Activated gamma-delta T cell treated with Interleukin-2 at 50 U/mL for 16 hours (primary cell): Measurements from ENCODE around the gene SATB1.

ENCODE experiments used
- DNase-seq: peaks from one replicate; pipeline ENCODE4 v3.0.0-alpha.2; 2020

SATB1 gene

DNA sequence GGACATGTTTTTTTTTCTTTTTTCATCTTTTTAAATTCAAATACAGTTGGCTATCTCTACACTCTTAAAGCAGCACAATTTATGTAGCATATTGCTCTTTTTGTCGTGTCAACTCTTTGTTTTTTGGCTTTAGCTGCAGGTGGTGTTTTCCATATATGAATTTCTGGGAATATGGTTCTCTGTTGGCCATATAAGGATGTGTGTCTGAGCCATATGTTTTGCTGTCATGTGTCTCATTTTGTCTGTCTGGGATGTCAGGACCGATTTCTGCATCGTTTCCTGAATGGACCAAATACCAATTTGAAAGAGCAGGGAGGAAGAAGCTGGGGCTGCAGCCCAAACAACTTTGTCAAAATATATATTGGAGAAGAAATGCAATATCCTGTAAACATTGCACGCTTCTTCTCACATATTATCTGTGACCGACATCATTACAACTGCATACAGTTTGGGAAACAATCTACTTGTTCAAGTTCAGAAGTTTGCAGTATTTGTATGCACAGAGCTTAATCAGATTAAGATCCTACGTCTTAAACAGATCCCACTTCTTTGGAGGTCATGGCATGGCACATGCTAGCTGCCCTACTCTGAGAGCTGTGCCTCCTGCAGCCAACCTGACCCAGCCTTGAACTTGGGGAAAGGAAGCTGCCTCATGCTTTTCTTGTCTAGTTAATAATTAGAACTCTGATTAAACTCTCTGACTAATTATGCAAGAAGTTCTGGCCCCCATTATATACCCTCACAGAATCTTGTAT is 4.0 kb upstream of the SATB1 start:
- no peak for DNase-seq

DNA sequence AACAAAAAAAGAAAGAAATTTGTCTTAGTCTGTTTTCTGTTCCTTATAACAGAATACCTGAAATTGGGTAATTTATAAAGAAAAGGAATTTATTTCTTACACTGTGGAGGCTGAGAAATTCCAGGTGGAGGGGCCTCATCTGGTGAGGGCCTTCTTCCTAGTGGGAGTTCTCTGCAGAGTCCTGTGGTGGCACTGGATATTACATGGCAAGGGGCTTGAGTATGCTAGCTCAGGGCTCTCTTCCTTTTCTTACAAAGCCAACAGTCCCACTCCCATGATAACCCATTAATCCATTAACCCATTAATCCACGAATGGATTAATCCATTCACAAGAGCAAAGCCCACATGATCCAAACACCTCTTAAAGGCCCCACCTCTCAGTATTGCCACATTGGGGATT is 2.9 kb upstream of the SATB1 start:
- DNase-seq, result no peak

DNA sequence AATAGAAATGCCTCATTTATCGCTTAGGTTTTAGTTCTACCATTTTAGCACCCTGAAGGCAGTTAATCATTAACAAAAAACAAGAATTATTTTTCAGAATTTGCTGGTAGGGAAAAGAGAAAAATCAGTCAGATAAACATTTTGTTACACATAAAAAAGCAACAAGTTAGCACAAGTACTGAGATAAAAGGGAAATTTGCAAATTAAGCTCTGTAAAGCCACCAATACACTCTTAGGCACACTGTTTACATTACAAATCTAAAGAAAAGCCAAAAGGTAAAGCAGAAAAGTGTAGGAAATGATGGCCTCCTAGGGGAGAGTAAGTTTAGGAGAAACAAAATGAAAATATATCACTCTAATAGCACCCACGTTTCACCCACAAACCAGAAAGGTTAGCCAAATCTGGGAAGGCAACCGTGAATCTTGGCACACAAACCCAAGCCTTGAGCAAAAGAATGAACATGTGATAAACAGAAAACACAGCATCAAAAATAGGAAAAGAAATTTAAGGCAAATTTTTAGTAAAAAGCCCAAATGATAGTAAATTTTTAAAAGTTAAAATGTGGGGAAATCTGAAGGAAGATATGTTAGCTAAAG is 1.6 kb upstream of the SATB1 start:
- no peak for DNase-seq

DNA sequence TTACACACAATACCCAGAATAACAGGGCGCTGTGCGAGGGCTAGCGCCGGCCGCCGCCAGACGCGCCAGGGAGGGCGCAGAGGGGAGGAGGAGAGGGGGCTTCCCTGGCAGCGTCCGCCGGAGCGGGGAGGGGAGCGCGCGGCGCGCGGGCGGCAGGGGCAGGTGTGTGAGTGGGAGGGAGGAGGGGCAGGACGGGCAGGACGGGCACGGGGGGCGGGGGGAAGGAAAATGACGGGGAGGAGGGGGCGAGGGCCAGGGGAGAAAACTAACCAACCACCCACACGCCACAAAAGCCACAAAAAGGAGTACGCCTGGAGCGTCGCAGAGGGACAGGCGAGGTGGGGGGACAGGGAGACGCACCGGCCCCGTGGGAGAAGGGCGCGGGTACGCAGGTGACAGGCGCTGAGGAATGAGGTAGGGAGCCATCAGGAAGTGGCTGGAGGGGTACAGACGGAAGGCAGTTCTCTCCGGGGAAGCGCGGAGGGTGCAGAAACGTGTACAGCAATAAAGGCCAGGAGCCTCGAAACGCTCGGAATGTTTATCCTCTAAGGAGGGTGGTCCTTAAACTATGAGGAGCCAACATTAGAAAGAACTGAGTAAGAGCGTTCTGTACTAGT is 610 bp upstream of the SATB1 start:
- peak; percentile 67 for DNase-seq

DNA sequence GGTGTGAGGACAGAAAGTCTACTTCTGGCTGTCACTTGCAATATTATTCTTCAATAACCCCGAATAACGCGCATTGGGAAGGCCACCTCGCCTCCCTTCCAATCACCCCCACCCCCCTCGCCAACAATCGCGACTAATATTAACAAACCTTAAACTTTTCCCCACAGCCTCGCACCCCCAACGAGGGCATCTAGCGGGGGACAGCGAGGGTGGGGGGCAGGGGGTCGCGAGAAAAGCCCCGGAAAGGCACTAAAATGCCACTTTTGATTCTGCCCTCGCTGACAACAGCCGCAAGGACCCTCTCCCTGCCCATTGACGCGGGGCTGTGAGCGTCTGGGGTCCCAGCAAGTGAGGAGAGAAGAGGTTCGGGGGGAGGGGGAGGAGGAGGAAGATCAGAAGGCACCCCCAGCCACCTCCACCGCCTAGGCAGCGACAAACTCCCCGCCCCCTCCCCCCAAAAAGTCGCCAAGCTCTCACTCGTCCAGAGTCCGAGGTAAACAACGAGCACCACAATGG is 868 bp downstream of the SATB1 start:
- no peak for DNase-seq

DNA sequence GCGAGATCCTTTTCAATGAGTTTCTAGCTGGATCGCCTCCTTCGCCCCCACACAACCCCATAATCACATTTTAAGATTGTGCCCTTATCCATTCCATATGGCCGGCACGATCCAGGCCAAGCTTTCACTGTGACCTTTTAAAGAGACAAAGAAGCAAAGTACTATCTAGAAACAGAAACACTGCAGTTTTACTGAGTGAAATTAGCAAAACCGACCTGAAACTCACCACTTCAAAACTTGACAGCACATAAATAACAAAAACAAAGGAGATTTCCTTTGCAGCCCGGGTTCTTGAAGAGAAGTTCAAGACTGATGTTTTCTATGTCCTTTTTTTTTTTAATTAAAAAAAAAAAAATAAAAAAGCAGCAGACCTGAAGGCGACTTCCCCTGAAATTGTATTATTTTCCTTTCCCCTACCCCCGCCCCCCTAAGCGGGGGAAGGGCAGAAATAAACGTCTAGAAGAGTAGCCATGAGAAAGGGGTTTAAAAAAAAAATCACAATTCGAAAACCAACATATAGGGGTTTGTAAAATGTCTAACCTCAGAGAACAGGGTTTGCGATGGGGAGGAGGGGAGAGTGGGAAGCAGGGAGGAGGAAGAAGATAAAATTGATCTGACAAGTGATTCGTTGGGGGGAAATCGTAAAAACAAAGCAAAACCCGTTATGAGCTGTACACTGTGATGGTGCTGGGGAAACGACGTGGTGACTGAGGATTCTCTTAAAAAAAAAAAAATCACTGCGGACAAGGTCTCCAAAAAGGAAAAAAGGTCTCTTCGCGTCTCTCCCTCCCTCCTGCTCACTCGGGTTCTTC is 1.5 kb downstream of the SATB1 start:
- DNase-seq, result peak; percentile 17

DNA sequence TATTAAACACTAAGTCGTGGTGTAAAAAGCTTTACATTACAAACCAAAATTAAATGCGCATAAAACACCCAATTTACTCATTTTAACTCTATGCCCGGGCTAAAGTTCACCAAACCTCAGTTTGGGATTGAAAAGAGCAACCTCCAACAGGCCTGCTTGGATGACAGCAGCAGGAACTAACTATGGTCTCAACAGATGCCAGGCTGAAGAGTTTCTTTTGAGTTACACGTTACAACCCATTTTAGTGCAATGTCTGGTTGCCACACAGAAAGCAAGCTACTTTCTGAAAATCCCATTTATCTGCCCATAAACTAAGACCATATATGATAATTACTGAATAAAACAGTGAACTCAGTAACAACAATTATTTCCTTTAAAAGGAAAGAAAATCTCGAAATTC is 2.2 kb downstream of the SATB1 start:
- no peak for DNase-seq

DNA sequence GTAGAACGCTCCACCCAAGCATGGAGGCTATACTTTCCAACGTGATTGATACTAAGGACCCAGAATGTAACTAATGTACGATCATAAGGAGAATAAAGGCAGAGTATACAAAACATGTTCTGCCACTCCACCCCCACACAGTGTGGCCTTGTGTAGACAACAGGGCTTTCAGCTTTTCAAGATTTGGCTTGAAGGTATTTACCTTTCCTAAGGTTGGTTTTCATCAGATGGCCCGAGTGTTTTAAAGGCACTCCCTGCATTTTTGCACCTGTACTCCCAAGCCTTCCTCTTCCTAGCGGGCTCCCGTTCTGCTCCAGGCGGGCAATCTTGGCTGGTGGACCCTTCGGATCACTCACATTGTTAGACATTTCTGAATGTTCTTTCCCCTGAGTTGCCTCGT is 4.6 kb downstream of the SATB1 start:
- no peak for DNase-seq

DNA sequence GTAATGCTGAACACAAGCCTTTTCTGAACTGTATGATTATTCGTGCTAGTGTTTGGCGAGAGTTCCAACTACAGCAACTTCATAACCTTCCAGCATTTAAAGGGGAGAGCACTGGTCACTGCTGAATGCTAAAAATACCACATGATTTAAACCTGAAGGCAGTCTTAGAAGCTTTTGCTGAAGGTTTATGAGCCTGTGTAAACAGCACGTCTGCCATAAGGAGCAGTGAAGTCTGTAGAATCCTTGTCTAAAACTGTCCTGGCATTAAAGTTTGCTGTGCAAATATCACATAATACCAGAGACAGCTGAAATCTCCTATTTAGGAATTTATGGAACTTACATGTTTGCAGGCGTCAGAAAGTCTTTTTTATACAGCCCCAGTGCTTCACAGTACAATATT is 5.9 kb downstream of the SATB1 start:
- no peak for DNase-seq

DNA sequence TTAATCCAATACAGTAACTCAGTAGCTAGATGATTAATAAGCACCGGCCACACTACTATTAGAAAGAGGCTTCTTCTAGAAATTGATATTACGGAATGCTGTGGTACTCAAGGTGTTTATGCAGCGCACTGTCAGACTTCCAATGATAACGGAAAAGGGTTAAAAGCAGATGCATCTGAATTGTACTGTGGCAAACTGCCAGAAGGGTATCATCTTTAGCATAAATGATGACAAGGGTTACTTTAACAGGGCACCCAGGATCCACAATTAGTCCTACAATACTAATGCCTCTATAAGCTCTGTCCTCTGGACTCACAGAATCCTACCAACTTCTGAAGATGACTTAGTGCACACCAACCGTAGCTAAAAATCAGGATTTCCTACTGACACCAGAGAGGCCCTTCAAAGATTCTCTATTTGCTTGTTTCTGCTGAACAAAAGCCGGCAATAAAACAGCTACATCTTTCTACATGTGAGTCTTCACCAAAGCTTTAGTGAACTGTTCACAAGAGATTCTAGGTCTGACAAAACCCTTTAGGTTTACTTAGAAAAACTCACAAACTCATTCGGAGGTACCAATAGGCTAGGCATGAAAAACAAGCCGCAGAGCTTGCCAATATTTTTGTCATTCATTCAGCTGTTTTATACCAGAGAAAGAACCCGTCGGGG is 7.1 kb downstream of the SATB1 start:
- DNase-seq, result no peak

DNA sequence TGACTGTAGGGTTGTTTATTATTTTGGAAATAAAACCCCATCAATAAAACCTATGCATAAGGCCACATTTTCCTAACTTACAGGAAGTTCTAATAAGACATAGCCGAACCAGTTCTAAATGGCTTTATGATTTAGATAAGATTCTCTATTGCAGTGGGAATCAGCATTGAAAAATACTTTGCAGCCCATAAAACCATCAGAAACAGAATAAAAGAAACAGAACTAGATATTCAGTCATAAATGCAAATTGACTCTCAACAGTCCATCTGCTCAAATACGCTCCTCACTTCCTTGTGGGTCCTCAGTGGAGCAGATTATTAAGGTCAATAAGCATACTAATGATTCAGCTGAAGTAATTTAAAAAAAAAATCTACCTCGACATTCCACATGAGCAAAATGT is 8.8 kb downstream of the SATB1 start:
- DNase-seq, result no peak

DNA sequence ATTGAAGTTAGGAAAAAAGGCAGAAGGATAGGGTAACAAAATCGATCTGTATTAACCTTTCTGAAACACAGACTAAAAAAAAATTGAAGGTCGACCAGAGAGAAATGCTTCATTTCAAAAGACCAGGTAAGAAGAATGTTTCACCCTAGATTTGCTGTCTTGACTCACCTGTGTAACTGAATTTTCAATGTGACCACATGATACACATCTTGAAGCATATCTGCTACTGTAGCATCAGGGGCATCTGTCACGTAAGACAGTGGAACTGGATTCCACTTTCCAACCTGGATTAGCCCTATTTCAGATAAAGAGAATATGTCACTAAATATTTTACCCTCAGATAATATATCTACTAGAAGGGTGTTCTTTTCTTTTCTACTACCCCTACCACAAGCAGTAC is 9.3 kb downstream of the SATB1 start:
- no peak for DNase-seq

DNA sequence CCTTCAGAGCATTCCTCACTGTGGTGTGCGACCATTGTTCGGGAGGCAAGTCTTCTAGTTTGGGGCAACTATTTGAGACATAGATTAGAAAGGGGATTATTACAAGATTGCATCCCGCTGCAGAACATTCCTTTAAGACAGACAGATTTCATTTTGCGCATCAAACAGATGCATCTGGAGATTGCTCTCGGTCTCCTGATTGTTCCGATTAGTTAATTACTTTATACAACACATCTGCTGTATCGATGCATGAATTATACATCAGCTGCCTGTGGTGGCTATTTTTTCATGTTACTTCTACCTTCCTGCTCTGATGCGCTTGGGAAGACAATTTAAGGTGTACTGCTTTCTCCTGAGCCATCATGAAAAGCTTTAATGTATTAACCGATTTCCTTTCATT is 10.0 kb downstream of the SATB1 start:
- DNase-seq, result no peak

DNA sequence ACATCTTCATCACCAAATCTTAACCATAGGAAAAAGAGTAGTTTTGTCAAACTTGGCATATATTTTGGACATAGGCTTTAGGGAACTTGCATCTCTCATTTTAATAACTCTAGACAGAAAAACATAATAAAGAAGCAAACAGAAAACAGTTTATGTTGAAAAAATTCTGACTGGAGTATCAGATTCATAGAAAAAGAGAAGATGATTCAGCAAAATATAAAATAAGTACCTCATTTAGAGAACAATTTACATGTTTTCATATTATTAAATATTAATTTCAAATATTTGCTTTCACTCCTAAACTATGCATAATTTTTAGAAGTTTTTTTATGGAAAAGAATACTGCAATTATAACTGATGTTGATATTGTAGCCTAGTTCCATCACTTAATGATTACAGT is 12.5 kb downstream of the SATB1 start:
- DNase-seq, result no peak

DNA sequence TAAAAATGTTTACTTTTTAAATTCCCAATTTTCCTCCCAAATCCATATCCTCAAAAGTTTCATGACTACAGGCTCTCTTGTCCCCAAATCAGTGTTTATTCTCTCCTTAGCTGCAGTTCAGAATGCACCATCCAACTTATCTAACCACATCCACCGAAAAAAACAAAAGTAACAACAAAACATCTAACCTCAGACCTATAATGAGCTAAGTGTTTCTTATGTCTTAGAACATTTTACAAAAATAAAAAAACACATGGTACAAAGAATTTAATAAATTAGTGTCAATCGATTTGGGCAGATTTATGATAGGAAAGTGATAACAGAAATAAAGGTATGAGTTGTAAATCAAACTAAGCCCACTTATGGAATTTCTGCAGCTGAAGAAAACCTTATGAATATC is 13.6 kb downstream of the SATB1 start:
- DNase-seq, result no peak

DNA sequence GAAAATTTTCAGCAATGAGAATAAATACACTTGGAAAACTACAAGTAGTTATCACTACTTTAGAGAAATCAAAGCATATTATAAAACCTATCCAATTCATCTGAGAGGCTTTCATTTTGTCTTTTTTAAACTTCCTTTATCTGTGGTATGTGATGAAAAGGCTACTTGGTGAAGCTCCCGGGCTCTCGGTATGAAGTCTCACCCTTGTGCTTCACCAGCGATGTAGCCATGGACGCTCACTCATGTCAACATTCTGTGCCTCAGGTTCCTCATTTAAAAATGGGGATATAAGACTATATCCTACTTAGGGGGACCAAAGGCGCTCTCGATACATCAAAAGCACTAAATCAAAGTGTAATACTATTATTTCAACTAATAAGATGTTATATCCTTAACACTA is 14.9 kb downstream of the SATB1 start:
- DNase-seq, result no peak

DNA sequence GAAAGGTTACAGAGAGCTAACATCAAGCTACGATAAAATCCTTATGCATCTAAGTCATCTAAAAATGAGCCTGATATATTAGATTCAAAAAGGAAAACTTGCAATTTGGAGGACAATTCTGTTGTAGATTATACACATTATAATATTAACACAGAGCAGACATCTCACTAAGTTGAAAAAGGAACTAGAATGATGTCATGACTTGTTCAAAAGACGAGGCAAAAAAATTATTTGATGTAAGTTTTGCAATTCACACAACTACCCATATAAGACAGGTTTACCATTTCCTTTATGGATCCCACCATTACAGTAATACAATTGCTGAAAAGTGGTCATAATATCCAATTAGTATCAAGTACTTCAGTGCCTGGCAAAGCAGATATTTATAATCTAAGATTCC is 15.9 kb downstream of the SATB1 start:
- DNase-seq, result no peak

DNA sequence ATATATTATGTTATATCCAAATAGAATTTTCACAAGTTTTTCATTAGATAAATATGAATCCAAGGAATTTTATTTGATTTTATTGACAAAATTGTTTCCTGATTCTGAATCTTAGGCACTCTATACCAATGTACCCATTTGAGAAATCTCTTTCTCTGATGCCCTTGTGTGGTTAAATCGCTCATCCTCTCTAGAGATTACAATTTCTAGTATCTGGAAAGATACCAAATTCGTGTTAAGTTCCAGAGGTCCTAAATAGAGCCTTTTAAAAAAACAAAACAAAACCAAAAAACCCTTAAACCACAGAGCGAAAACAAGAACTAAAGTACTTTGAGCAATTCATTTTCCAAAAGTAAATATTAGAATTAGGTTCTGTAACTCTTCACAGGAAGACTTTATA is 20.0 kb downstream of the SATB1 start:
- no peak for DNase-seq

DNA sequence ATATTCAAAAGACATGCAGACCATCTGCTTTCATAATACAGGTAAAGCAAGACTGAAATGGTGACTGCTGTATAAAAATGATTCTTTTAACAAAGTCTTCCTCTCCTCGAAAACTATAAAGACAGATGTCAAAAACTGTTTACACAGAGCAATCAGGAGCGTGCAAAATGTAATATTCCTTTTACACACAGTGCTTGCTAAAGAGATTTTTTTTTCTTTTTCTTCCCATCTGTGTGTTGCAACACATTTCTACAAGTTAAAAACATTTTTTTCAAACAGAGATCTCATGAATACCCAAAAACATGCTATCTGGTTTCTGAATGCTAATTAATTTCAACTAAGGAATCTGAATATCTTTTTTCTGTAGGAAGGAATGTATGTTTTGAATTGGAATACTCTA is 22.1 kb downstream of the SATB1 start:
- DNase-seq, result no peak

DNA sequence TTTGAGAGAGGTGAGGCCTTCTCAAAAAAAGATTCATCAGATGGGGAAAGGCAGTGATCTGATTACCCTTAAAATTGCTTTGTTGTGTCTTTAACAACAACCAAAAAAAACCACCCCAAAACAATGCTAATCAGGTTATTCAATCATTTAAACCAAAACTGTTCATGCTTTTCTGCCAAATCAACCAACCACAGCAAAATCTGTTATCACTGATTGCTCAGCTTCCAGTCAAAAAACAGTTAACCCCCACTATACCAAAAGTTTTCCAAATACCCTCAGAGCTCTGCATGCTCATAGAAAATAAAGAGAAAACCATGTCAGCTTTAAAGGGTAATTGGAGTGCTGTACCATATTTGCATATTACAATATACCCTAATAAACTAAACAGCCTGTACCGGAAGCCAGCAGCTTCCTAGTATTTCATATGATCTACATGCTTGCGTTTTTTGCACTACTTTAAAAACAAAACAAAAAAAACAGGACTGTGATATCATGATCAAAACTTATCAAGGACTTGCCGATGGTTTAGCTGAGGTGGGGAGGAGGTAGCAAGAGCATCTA is 22.8 kb downstream of the SATB1 start:
- no peak for DNase-seq

DNA sequence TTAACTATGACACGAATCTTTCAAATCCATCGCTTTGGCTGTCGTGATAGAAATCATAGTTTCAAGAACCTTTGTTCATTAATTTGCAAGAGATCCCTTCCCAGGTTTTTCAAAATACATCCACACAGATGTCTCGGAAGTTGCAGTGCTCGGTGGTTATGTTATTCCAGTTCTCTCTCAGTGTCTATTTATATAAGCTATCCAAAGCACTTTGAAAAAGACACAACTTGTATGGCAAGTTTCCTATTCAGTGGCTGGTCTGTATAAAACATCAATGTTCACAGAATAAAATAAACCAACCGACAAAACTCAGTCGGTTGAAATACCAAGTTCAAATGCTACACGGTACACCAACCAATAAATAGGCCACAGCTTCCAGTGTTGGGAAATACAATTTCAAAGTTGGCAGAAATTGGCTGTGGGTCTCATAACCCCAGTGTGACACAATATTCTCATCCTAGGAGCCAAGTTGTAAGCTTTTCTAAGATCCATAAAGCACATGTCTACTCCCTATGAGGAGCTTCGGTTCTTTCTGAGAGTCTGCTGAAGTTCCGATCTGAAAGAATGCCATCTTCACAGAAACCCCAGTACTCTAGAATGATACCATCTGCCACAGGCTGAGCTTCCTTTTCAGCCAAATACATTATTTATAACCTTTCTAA is 23.7 kb downstream of the SATB1 start:
- DNase-seq, result no peak

DNA sequence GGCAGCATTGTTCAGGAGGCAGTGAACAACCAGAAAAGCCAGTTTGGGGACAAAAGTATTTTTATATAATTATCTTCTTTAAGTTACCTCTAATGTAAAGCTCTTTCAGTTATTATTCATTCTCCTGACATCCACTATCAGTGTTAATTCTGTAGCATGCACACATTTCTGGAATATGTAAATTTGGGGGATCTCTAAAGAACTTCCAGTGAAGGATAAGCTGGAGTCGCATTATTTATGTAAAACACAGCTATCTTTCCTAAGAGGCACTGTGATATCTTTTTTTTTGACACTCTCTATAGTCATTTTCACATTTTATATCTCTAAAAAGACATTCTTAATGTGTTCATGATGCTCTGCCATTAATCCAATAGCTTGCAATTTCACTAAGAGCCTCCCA is 26.7 kb downstream of the SATB1 start:
- no peak for DNase-seq
